Upper lobe of left lung (tissue), 6 donors: Measurements from ENCODE around the gene SOWAHC. TPM values are rescaled to one million over a fixed set of nuclear protein-coding genes. Genes with fewer than 3 reads are reported as not detected.

Source experiments
- ATAC-seq, 2 donors: fragments of 200-7000 bp; cut with Tn5 transposase; one replicate each; pipeline ENCODE4 v1.9.1; 2022; ENCODE audit warnings: mild to moderate bottlenecking in 2 of 2, moderate library complexity in 2 of 2; ENCODE audit not compliant: low FRiP score in 2 of 2
- DNase-seq, 2 donors: peaks; one replicate each; pipeline ENCODE4 v3.0.0-alpha.2; 2019 to 2020
- H3K27ac ChIP-seq, 4 donors: fragments of 200-600 bp; sonication (generic); one replicate each; pipeline ENCODE4 v1.5.1; 2016 to 2019
- H3K27me3 ChIP-seq, 4 donors: fragments of 200-600 bp; sonication (generic); one replicate each; pipeline ENCODE4 v1.5.1; 2017 to 2019
- H3K36me3 ChIP-seq, 4 donors: fragments of 200-600 bp; sonication (generic); one replicate each; pipeline ENCODE4 v1.5.1; 2016 to 2019
- H3K4me1 ChIP-seq, 4 donors: fragments of 200-600 bp; sonication (generic); one replicate each; pipeline ENCODE4 v1.5.1; 2018 to 2019
- H3K4me3 ChIP-seq, 4 donors: fragments of 200-600 bp; sonication (generic); one replicate each; pipeline ENCODE4 v1.5.1; 2017 to 2019; ENCODE audit warnings: mild to moderate bottlenecking in 2 of 4, moderate library complexity in 1 of 4
- H3K9me3 ChIP-seq, 4 donors: fragments of 200-600 bp; sonication (generic); one replicate each; pipeline ENCODE4 v1.5.1; 2018 to 2019
- CTCF ChIP-seq, 6 experiments: fragments of 450-650 bp in 4 of 6; fragments of 200-600 bp in 2 of 6; sonication (generic) in 2 of 6; IDR thresholded peaks; one replicate each; pipeline ENCODE4 v1.5.1; 2016 to 2019; ENCODE audit warnings: antibody characterized with exemption in 6 of 6
- EP300 ChIP-seq, 4 donors: sonication (generic); formaldehyde crosslinking; IDR thresholded peaks; one replicate each; pipeline ENCODE4 v1.5.1; 2017; ENCODE audit warnings: antibody characterized with exemption in 4 of 4, control low read depth in 2 of 4
- POLR2A ChIP-seq, 4 donors: fragments of 450-650 bp; IDR thresholded peaks; one replicate each; pipeline ENCODE4 v1.5.1; 2016 to 2017; ENCODE audit warnings: antibody characterized with exemption in 4 of 4, mild to moderate bottlenecking in 2 of 4
- POLR2AphosphoS5 ChIP-seq, 2 donors: sonication (generic); formaldehyde crosslinking; IDR thresholded peaks; one replicate each; pipeline ENCODE4 v1.5.1; 2017; ENCODE audit warnings: antibody characterized with exemption in 2 of 2
- WGBS, 2 donors: methylation state at CpG; one replicate each; pipeline ENCODE4 v1.1.5; 2017 to 2018; 5-methylcytosine and 5-hydroxymethylcytosine counted together
- total RNA-seq, 6 donors: library from RNA; depleted of rRNA in 4 of 6; stranded (reverse); fragments of >200 nt in 4 of 6; gene quantifications; one replicate each; pipeline versions ENCODE4 v1.1.0 to v1.2.1, GENCODE V29; 2016 to 2021
- donor health status: DM: no; HTN: no; CAD: no; lungs with moderate emphysema.
- donor health status: DM: no; HTN: yes; CAD: no; lungs with severe emphysema.

The SOWAHC gene
- total RNA-seq, 6 donors from 2014 or later: 17.8 to 30.7 (median 24.7) TPM

- WGBS, 2 donors: 81 to 86% methylated on average over 3 of the region's 3 CpGs
- Histone ChIP-seq H3K4me3 (no peak overlapping the region), H3K27ac (no peak overlapping the region), H3K4me1 (no peaks in the 10 kb centered on the region), H3K9me3 (no peaks in the 10 kb centered on the region), H3K27me3 (no peaks in the 10 kb centered on the region), H3K36me3 (no peaks in the 10 kb centered on the region)
- ATAC-seq (no peak), DNase-seq (no peak)
- TF ChIP-seq CTCF (IDR thresholded peaks at IDR 0.05) (no peak), POLR2AphosphoS5 (IDR thresholded peaks at IDR 0.05) (no peak), POLR2A (IDR thresholded peaks at IDR 0.05) (no peak), EP300 (IDR thresholded peaks at IDR 0.05) (no peak)
These were observed 15.7 kb downstream of the SOWAHC start for GRCh38 chr2:109629867-109630266.

GRCh38 chr2:109630441-109631430 is 16.6 kb downstream of the SOWAHC start:
- no peak for TF ChIP-seq CTCF (IDR thresholded peaks at IDR 0.05)
- TF ChIP-seq POLR2AphosphoS5 (IDR thresholded peaks at IDR 0.05): no peak
- TF ChIP-seq POLR2A (IDR thresholded peaks at IDR 0.05): no peak
- no peak for TF ChIP-seq EP300 (IDR thresholded peaks at IDR 0.05)
- Histone ChIP-seq H3K9me3 (no peaks in the 10 kb centered on the region), H3K4me1 (peaks cover 0 to 6% (median 4%) of the 10 kb centered on the region in 4 donors), H3K27ac (no peak overlapping the region), H3K4me3 (no peak overlapping the region), H3K36me3 (no peaks in the 10 kb centered on the region), H3K27me3 (no peaks in the 10 kb centered on the region)
- ATAC-seq (no peak), DNase-seq (no peak)
- WGBS, 2 donors: 92 to 95% methylated on average over 16 to 19 of the region's 19 CpGs

- ATAC-seq: no peak
- Histone ChIP-seq H3K4me3 (no peak overlapping the region), H3K9me3 (no peaks in the 10 kb centered on the region), H3K36me3 (no peaks in the 10 kb centered on the region), H3K4me1 (peaks cover 0 to 15% (median 6%) of the 10 kb centered on the region in 4 donors), H3K27me3 (no peaks in the 10 kb centered on the region), H3K27ac (no peak overlapping the region)
- DNase-seq: no peak
- TF ChIP-seq POLR2A (IDR thresholded peaks at IDR 0.05) (no peak), EP300 (IDR thresholded peaks at IDR 0.05) (no peak), POLR2AphosphoS5 (IDR thresholded peaks at IDR 0.05) (no peak), CTCF (IDR thresholded peaks at IDR 0.05) (no peak)
- 73 to 86% methylated on average over 3 of the region's 3 CpGs for WGBS, 2 donors
These were observed 17.6 kb downstream of the SOWAHC start for GRCh38 chr2:109631741-109632140.

GRCh38 chr2:109632158-109632789 is 18.1 kb downstream of the SOWAHC start:
- no peak overlapping the region for H3K4me3 ChIP-seq
- no peak for ATAC-seq
- H3K4me1 ChIP-seq: peaks cover 0 to 15% (median 7%) of the 10 kb centered on the region in 4 donors
- no peaks in the 10 kb centered on the region for H3K27me3 ChIP-seq
- no peaks in the 10 kb centered on the region for H3K9me3 ChIP-seq
- no peak for DNase-seq
- no peak for TF ChIP-seq POLR2A (IDR thresholded peaks at IDR 0.05)
- no peak for TF ChIP-seq POLR2AphosphoS5 (IDR thresholded peaks at IDR 0.05)
- no peak for TF ChIP-seq EP300 (IDR thresholded peaks at IDR 0.05)
- no peak for TF ChIP-seq CTCF (IDR thresholded peaks at IDR 0.05)
- H3K27ac ChIP-seq: no peak overlapping the region
- no peaks in the 10 kb centered on the region for H3K36me3 ChIP-seq
- 84% methylated on average over 13 to 14 of the region's 14 CpGs for WGBS, 2 donors
